ENCODE data around the gene PRR5L.

PRR5L gene

DNA sequence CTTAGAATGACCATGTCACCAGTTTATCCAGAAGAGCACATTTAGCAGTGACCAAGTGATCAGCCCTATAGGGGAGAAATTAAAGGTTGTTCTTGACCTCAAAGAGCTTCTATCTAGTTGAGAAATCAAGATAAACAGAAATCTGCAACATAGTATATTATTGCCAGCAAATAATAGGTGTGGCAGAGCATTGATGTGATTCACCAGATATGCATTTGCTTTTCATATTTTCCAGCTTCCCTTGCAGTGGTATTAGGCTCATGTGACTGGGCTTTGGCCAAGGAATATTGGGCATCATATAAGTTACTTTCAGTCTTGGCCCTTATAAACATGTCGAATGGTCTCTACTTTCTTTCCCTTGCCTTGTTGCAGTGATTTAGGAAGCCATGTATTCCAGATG lies 41.4 kb upstream of the PRR5L start:
- no peak for DNase-seq
- Mint-ChIP-seq H3K27me3 (ENCODE audit: low read depth, poor library complexity) (peaks cover 10% of the 10 kb centered on the region), H3K4me1 (peaks cover 39% of the 10 kb centered on the region), H3K27ac (no peak overlapping the region), H3K36me3 (ENCODE audit: low read depth) (peaks cover 11% of the 10 kb centered on the region), H3K9me3 (peaks cover 13% of the 10 kb centered on the region), H3K4me3 (no peak overlapping the region)
- TF ChIP-seq, protein P1, sequence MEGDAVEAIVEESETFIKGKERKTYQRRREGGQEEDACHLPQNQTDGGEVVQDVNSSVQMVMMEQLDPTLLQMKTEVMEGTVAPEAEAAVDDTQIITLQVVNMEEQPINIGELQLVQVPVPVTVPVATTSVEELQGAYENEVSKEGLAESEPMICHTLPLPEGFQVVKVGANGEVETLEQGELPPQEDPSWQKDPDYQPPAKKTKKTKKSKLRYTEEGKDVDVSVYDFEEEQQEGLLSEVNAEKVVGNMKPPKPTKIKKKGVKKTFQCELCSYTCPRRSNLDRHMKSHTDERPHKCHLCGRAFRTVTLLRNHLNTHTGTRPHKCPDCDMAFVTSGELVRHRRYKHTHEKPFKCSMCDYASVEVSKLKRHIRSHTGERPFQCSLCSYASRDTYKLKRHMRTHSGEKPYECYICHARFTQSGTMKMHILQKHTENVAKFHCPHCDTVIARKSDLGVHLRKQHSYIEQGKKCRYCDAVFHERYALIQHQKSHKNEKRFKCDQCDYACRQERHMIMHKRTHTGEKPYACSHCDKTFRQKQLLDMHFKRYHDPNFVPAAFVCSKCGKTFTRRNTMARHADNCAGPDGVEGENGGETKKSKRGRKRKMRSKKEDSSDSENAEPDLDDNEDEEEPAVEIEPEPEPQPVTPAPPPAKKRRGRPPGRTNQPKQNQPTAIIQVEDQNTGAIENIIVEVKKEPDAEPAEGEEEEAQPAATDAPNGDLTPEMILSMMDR (IDR thresholded peaks at IDR 0.05): no peak

- H3K27ac Mint-ChIP-seq: no peak overlapping the region
- no peak for DNase-seq
These were observed 38.7 kb upstream of the PRR5L start for GRCh38 chr11:36257351-36257750.

GRCh38 chr11:36258730-36259360 lies 37.2 kb upstream of the PRR5L start:
- H3K4me1 Mint-ChIP-seq: peaks cover 51% of the 10 kb centered on the region
- peaks cover 4% of the 10 kb centered on the region for H3K27me3 Mint-ChIP-seq (ENCODE audit: low read depth, poor library complexity)
- peak; percentile 64 for DNase-seq
- H3K27ac Mint-ChIP-seq: no peak overlapping the region
- peaks cover 5% of the 10 kb centered on the region for H3K36me3 Mint-ChIP-seq (ENCODE audit: low read depth)
- H3K4me3 Mint-ChIP-seq: no peak overlapping the region
- TF ChIP-seq, protein P1 (IDR thresholded peaks at IDR 0.05): peak; percentile 53
- H3K9me3 Mint-ChIP-seq: peaks cover 5% of the 10 kb centered on the region

More at GRCh38 chr11:36257351-36257750, 38.7 kb upstream of the PRR5L start:
- Mint-ChIP-seq H3K36me3 (ENCODE audit: low read depth) (peaks cover 5% of the 10 kb centered on the region), H3K4me1 (peaks cover 45% of the 10 kb centered on the region), H3K4me3 (no peak overlapping the region), H3K27me3 (ENCODE audit: low read depth, poor library complexity) (peaks cover 4% of the 10 kb centered on the region), H3K9me3 (peaks cover 5% of the 10 kb centered on the region)
- TF ChIP-seq, protein P1 (IDR thresholded peaks at IDR 0.05): no peak

- Mint-ChIP-seq H3K4me1 (peaks cover 55% of the 10 kb centered on the region), H3K27me3 (ENCODE audit: low read depth, poor library complexity) (peaks cover 13% of the 10 kb centered on the region), H3K4me3 (no peak overlapping the region), H3K9me3 (no peaks in the 10 kb centered on the region), H3K27ac (no peak overlapping the region), H3K36me3 (ENCODE audit: low read depth) (no peaks in the 10 kb centered on the region)
- DNase-seq: no peak
- TF ChIP-seq, protein P1 (IDR thresholded peaks at IDR 0.05): no peak
These were observed 35.0 kb upstream of the PRR5L start for GRCh38 chr11:36261094-36261493.

DNA sequence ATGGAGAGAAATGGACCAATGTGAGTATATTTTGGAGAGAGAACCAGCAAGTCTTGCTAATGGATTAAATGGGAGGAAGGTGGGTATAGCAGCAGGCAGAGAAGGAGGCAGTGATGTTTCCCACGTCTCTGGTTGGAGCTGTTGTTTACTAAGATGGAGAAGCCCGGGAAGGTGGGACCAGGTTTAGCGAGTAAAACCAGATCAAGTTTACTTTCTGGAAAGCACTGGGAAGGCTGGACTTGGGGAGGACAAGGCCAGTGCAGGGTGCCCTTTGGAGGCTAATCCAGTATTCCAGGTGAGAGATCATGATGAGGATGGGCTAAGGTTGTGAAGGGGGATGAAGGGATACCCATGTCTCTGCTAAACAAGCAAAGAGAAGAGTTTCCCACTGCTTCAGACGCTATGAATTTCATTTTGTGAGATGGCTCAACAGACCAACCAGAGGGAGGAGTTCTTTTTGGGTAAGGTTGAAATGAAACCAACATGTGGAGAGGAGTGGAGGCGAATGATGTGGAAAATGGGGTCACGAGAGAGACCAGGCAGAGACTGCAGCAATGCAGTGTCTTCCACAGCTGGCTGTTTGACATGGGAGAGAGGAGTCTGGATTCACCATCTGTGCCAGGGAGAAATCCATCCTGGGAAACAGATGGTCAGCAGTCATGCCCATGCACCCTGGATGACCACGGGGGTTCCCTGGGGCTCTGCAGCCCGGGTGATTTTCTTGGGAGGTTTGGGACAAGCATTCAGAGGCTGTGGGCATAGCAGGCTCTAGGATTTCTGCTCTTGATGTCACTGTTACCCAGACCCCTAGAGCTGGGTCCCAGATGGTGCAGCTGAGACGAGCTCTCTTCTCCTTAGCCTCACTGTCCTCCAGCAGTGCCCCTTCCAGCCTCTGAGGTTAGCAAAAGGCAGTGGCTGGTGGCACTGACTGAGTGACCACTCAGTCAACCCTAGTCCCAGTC lies 31.8 kb upstream of the PRR5L start:
- Mint-ChIP-seq H3K4me3 (no peak overlapping the region), H3K4me1 (peaks cover 28% of the 10 kb centered on the region), H3K27ac (peak overlapping the region; percentile 66), H3K36me3 (ENCODE audit: low read depth) (no peaks in the 10 kb centered on the region), H3K27me3 (ENCODE audit: low read depth, poor library complexity) (peaks cover 19% of the 10 kb centered on the region), H3K9me3 (no peaks in the 10 kb centered on the region)
- DNase-seq: no peak
- TF ChIP-seq, protein P1 (IDR thresholded peaks at IDR 0.05): no peak
